Endothelial cell of umbilical vein (primary cell): ENCODE data around the gene CRYBG2.

Experiments
- FOS ChIP-seq: IDR thresholded peaks from 2 replicates; pipeline ENCODE4 v1.6.1; 2011; ENCODE audit warnings: mild to moderate bottlenecking, low read length, moderate library complexity, borderline replicate concordance; ENCODE audit not compliant: insufficient read depth
- GATA2 ChIP-seq: IDR thresholded peaks from 2 replicates; pipeline ENCODE4 v1.7.0; 2011; ENCODE audit warnings: low read depth, mild to moderate bottlenecking, moderate library complexity, mixed read lengths, low read length; ENCODE audit not compliant: insufficient read length, insufficient read depth
- JUN ChIP-seq: IDR thresholded peaks from 2 replicates; pipeline ENCODE4 v1.6.1; 2011; ENCODE audit warnings: borderline replicate concordance, low read depth; ENCODE audit not compliant: insufficient read length, insufficient read depth
- POLR2A ChIP-seq: IDR thresholded peaks from 2 replicates; pipeline ENCODE4 v1.6.1; 2012; ENCODE audit warnings: low read depth, mild to moderate bottlenecking, control low read depth, low read length
- POLR2AphosphoS5 ChIP-seq: IDR thresholded peaks from 2 replicates; pipeline ENCODE4 v1.6.1; 2012; ENCODE audit warnings: low read depth, mild to moderate bottlenecking, control low read depth, low read length, moderate library complexity; ENCODE audit not compliant: insufficient read depth
- TF ChIP-seq, protein P1 (sequence below), 2 donors: IDR thresholded peaks; 1 replicate in 1 of 2; 2 replicates in 1 of 2; pipeline ENCODE4 v1.5.1; 2011; ENCODE audit warnings: low read length in 2 of 2, mild to moderate bottlenecking in 2 of 2, moderate library complexity in 2 of 2, control low read depth in 1 of 2, inconsistent platforms in 1 of 2, low read depth in 1 of 2; ENCODE audit not compliant: insufficient read depth in 1 of 2; ENCODE audit errors: extremely low read depth in 1 of 2
- TF ChIP-seq, protein P2 (sequence below): IDR thresholded peaks from 2 replicates; pipeline ENCODE4 v1.6.1; 2011; ENCODE audit not compliant: insufficient read depth, insufficient read length

- TF ChIP-seq, protein P1, sequence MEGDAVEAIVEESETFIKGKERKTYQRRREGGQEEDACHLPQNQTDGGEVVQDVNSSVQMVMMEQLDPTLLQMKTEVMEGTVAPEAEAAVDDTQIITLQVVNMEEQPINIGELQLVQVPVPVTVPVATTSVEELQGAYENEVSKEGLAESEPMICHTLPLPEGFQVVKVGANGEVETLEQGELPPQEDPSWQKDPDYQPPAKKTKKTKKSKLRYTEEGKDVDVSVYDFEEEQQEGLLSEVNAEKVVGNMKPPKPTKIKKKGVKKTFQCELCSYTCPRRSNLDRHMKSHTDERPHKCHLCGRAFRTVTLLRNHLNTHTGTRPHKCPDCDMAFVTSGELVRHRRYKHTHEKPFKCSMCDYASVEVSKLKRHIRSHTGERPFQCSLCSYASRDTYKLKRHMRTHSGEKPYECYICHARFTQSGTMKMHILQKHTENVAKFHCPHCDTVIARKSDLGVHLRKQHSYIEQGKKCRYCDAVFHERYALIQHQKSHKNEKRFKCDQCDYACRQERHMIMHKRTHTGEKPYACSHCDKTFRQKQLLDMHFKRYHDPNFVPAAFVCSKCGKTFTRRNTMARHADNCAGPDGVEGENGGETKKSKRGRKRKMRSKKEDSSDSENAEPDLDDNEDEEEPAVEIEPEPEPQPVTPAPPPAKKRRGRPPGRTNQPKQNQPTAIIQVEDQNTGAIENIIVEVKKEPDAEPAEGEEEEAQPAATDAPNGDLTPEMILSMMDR (IDR thresholded peaks at IDR 0.05; ENCODE audit: extremely low read depth in 1 of 2, insufficient read depth in 1 of 2, low read depth in 1 of 2, low read length in 2 of 2), result no peak
- TF ChIP-seq POLR2A (no peak), POLR2AphosphoS5 (no peak), JUN (no peak), GATA2 (no peak), FOS (no peak)
- TF ChIP-seq, protein P2, sequence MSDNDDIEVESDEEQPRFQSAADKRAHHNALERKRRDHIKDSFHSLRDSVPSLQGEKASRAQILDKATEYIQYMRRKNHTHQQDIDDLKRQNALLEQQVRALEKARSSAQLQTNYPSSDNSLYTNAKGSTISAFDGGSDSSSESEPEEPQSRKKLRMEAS, result no peak
Measured at GRCh38 chr1:26283279-26283853, 70.6 kb downstream of the CRYBG2 start.
